DND-41 (cell line): ENCODE results near the gene MAP7.

Experiments used
- EZH2 ChIP-seq: IDR thresholded peaks from 3 replicates; pipeline ENCODE4 v1.6.1; 2012; ENCODE audit warnings: borderline replicate concordance, low read depth, mild to moderate bottlenecking, moderate library complexity, low read length, inconsistent platforms; ENCODE audit not compliant: severe bottlenecking
- TF ChIP-seq, protein P1 (sequence below): IDR thresholded peaks from 2 replicates; pipeline ENCODE4 v1.5.1; 2012; ENCODE audit warnings: borderline replicate concordance, low read length, moderate library complexity, mild to moderate bottlenecking; ENCODE audit not compliant: poor library complexity, severe bottlenecking; ENCODE audit errors: extremely low read depth

DNA sequence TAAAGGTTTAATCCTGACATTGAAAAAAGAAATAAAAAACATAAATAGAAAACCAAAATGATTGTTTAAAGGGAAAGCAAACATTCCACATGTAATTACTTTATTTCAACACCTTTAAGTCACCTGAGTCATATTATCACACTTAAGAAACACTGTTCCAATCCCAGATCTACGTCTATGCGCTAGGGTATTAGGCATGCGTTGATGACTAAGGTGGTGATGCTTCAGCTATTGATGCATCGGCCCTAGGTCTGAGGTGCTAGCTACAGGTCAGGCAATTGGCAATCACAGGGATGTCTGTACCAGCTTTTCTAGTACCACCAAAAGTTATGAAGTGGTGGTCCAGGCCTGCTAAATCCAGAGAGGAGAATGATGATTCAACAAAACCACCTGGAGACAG, 162.9 kb downstream of the MAP7 start:
- no peak for TF ChIP-seq EZH2
- TF ChIP-seq, protein P1, sequence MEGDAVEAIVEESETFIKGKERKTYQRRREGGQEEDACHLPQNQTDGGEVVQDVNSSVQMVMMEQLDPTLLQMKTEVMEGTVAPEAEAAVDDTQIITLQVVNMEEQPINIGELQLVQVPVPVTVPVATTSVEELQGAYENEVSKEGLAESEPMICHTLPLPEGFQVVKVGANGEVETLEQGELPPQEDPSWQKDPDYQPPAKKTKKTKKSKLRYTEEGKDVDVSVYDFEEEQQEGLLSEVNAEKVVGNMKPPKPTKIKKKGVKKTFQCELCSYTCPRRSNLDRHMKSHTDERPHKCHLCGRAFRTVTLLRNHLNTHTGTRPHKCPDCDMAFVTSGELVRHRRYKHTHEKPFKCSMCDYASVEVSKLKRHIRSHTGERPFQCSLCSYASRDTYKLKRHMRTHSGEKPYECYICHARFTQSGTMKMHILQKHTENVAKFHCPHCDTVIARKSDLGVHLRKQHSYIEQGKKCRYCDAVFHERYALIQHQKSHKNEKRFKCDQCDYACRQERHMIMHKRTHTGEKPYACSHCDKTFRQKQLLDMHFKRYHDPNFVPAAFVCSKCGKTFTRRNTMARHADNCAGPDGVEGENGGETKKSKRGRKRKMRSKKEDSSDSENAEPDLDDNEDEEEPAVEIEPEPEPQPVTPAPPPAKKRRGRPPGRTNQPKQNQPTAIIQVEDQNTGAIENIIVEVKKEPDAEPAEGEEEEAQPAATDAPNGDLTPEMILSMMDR, result no peak
